Right lobe of liver (tissue), 6 donors: ENCODE measurements around the gene CRIP3. TPM values are rescaled to one million over a fixed set of nuclear protein-coding genes. Genes with fewer than 3 reads are reported as not detected.

Experiments used
- ATAC-seq, 4 donors: fragments of 200-7000 bp; cut with Tn5 transposase; one replicate each; pipeline ENCODE4 v1.9.1; 2020; ENCODE audit warnings: mild to moderate bottlenecking in 4 of 4, moderate library complexity in 4 of 4
- DNase-seq, 3 donors: peaks; one replicate each; pipeline ENCODE4 v3.0.0-alpha.2; 2020
- H3K27ac ChIP-seq, 3 donors: fragments of 200-600 bp; one replicate each; pipeline ENCODE4 v1.8.0; 2022
- H3K27me3 ChIP-seq, 2 donors: fragments of 200-600 bp; one replicate each; pipeline ENCODE4 v1.8.0; 2022
- H3K36me3 ChIP-seq, 4 donors: fragments of 200-600 bp; sonication (generic) in 1 of 4; one replicate each; pipeline versions ENCODE4 v1.5.1 to v1.8.0; 2017 to 2022; ENCODE audit warnings: control low read depth in 1 of 4
- H3K4me1 ChIP-seq, 4 donors: fragments of 200-600 bp; sonication (generic) in 1 of 4; one replicate each; pipeline versions ENCODE4 v1.5.1 to v1.8.0; 2017 to 2022; ENCODE audit warnings: control low read depth in 1 of 4
- H3K4me3 ChIP-seq, 3 donors: fragments of 200-600 bp; one replicate each; pipeline ENCODE4 v1.8.0; 2022
- H3K9me3 ChIP-seq, 4 donors: fragments of 200-600 bp; sonication (generic) in 1 of 4; one replicate each; pipeline versions ENCODE4 v1.5.1 to v1.8.0; 2017 to 2022; ENCODE audit warnings: control low read depth in 1 of 4
- CTCF ChIP-seq, 4 donors: fragments of 200-600 bp in 3 of 4; fragments of 450-650 bp in 1 of 4; IDR thresholded peaks; one replicate each; pipeline versions ENCODE4 v1.5.1 to v1.8.0; 2016 to 2022; ENCODE audit warnings: antibody characterized with exemption in 4 of 4, mild to moderate bottlenecking in 2 of 4
- POLR2A ChIP-seq: fragments of 450-650 bp; IDR thresholded peaks from one replicate; pipeline ENCODE4 v1.6.1; 2017; ENCODE audit warnings: antibody characterized with exemption, mild to moderate bottlenecking
- WGBS: methylation state at CpG from one replicate; pipeline ENCODE4 v1.1.6; 2018; ENCODE audit warnings: low coverage, low lambda C conversion rate; ENCODE audit not compliant: insufficient coverage; ENCODE audit errors: missing lambda C conversion rate; 5-methylcytosine and 5-hydroxymethylcytosine counted together
- intact Hi-C, 2 donors: fragments of 100-400 bp; cut with DNase I; formaldehyde crosslinking; loops; one replicate each; pipeline versions ENCODE4 v1.11.2 to v1.14.1; 2022
- total RNA-seq, 6 experiments: library from RNA; depleted of rRNA in 2 of 6; stranded (reverse); fragments of >200 nt in 2 of 6; fragmentation: NEBNext Ultra II Directional in 3 of 6; extraction: Animal tissue kit (Norgen Biotek cat#: 25700) in 3 of 6; gene quantifications; one replicate each; pipeline versions ENCODE4 v1.1.0 to v1.2.4, GENCODE V29; 2016 to 2023
- donor health status: DM: no; HTN: yes; CAD: no.
- donor health status: DM: no; HTN: no; CAD: no.
- donor health status: DM: no; HTN: no; CAD: no.
- donor health status: DM: no; HTN: yes; CAD: no.
- donor health status: DM: no; HTN: yes; CAD: no.

CRIP3 gene
- total RNA-seq, 6 experiments from 2014 or later, result 2.1 to 7.9 (median 5.2) TPM

- TF ChIP-seq CTCF (IDR thresholded peaks at IDR 0.05), result no peak
- no peak for TF ChIP-seq POLR2A
These were observed 14.9 kb downstream of the CRIP3 start for GRCh38 chr6:43293698-43294097.

GRCh38 chr6:43292763-43293318 lies 15.8 kb downstream of the CRIP3 start:
- Histone ChIP-seq H3K9me3 (no peaks in the 10 kb centered on the region), H3K4me1 (peaks cover 0 to 22% (median 11%) of the 10 kb centered on the region in 4 donors), H3K36me3 (no peaks in the 10 kb centered on the region), H3K27ac (no peak overlapping the region), H3K4me3 (no peak overlapping the region), H3K27me3 (no peaks in the 10 kb centered on the region)
- TF ChIP-seq POLR2A, result no peak
- TF ChIP-seq CTCF (IDR thresholded peaks at IDR 0.05), result no peak
- 85% methylated on average over 3 of the region's 5 CpGs for WGBS
- no peak for DNase-seq
- no peak for ATAC-seq
- intact Hi-C loops, result no loop called here

More at GRCh38 chr6:43293698-43294097, 14.9 kb downstream of the CRIP3 start:
- Histone ChIP-seq H3K27ac (no peak overlapping the region), H3K4me1 (peaks cover 0 to 22% (median 11%) of the 10 kb centered on the region in 4 donors), H3K9me3 (no peaks in the 10 kb centered on the region), H3K27me3 (no peaks in the 10 kb centered on the region), H3K36me3 (no peaks in the 10 kb centered on the region), H3K4me3 (no peak overlapping the region)
- 100% methylated on average over 3 of the region's 3 CpGs for WGBS
- intact Hi-C loops, result no loop called here
- DNase-seq, result no peak
- ATAC-seq, result no peak

GRCh38 chr6:43292341-43292740 lies 16.3 kb downstream of the CRIP3 start:
- ATAC-seq (no peak), DNase-seq (no peak)
- H3K27me3 ChIP-seq, result no peaks in the 10 kb centered on the region
- H3K9me3 ChIP-seq, result no peaks in the 10 kb centered on the region
- H3K4me1 ChIP-seq, result peaks cover 0 to 21% (median 9%) of the 10 kb centered on the region in 4 donors
- no peak for TF ChIP-seq CTCF (IDR thresholded peaks at IDR 0.05)
- TF ChIP-seq POLR2A, result no peak
- WGBS, result 85% methylated on average over 6 of the region's 6 CpGs
- intact Hi-C loops, result no loop called here
- no peak overlapping the region for H3K4me3 ChIP-seq
- no peaks in the 10 kb centered on the region for H3K36me3 ChIP-seq
- H3K27ac ChIP-seq, result no peak overlapping the region

GRCh38 chr6:43291708-43292107 lies 16.9 kb downstream of the CRIP3 start:
- WGBS, result 100% methylated on average over 2 of the region's 2 CpGs
- ATAC-seq, result no peak
- no peak for TF ChIP-seq CTCF (IDR thresholded peaks at IDR 0.05)
- no peak for TF ChIP-seq POLR2A

More at GRCh38 chr6:43291708-43292107, 16.9 kb downstream of the CRIP3 start:
- Histone ChIP-seq H3K27ac (no peak overlapping the region), H3K36me3 (no peaks in the 10 kb centered on the region), H3K9me3 (no peaks in the 10 kb centered on the region), H3K4me1 (peaks cover 0 to 22% (median 6%) of the 10 kb centered on the region in 4 donors), H3K27me3 (no peaks in the 10 kb centered on the region), H3K4me3 (no peak overlapping the region)
- no peak for DNase-seq
- intact Hi-C loops, result no loop called here
